Caco-2 (cell line): ENCODE results near the gene TOX3. TPM values are rescaled to one million over a fixed set of nuclear protein-coding genes. Genes with fewer than 3 reads are reported as not detected.

Experiments used
- BruUV-seq: library from RNA; stranded (reverse); fragments of 400-500 nt; replicated peaks from 2 replicates; lab custom pipeline; 2021; lab: Mats Ljungman, UMichigan
- CTCF ChIA-PET: fragments of 300-600 bp; sonication (Branson Sonifier 250); formaldehyde crosslinking; loops from one replicate; lab custom pipeline; 2022; ENCODE audit warnings: antibody characterized with exemption; lab: Charles Lee
- POLR2A ChIA-PET: fragments of 300-600 bp; sonication (Branson Sonifier 250); formaldehyde crosslinking; loops from one replicate; lab custom pipeline; 2022; ENCODE audit warnings: antibody characterized with exemption; lab: Charles Lee
- DNase-seq, 2 experiments: peaks; one replicate each; pipeline versions ENCODE4 v3.0.0 to v3.0.0-alpha.2; 2020 to 2022
- H3K27me3 ChIP-seq: replicated peaks from 2 replicates; pipeline ENCODE4 v1.6.0; 2011; ENCODE audit warnings: low read length; ENCODE audit not compliant: control insufficient read depth, insufficient read depth
- H3K36me3 ChIP-seq: 2 replicates; pipeline ENCODE4 v1.5.1; 2011; ENCODE audit warnings: low read length; ENCODE audit not compliant: control insufficient read depth, insufficient read depth
- H3K4me1 ChIP-seq: fragments of 250-450 bp; sonication (Bioruptor Pico); 2 replicates; pipeline ENCODE4 v1.5.1; 2020; ENCODE audit warnings: mild to moderate bottlenecking
- H3K4me3 ChIP-seq: 2 replicates; pipeline ENCODE4 v1.5.1; 2011; ENCODE audit warnings: low read depth, mild to moderate bottlenecking, control low read depth, low read length
- H3K9me3 ChIP-seq: fragments of 250-450 bp; sonication (Bioruptor Pico); 2 replicates; pipeline ENCODE4 v1.5.1; 2020; ENCODE audit warnings: mild to moderate bottlenecking, moderate library complexity
- H3K27ac Mint-ChIP-seq: one replicate; pipeline ENCODE4 v1.8.0; 2022; ENCODE audit warnings: mixed read lengths; ENCODE audit not compliant: unreplicated experiment
- H3K27me3 Mint-ChIP-seq: one replicate; pipeline ENCODE4 v1.8.0; 2022; ENCODE audit warnings: mixed read lengths; ENCODE audit not compliant: insufficient read depth, unreplicated experiment
- H3K36me3 Mint-ChIP-seq: one replicate; pipeline ENCODE4 v1.8.0; 2022; ENCODE audit warnings: mild to moderate bottlenecking, mixed read lengths; ENCODE audit not compliant: insufficient read depth, unreplicated experiment
- H3K4me1 Mint-ChIP-seq: one replicate; pipeline ENCODE4 v1.8.0; 2022; ENCODE audit warnings: low read depth, mixed read lengths; ENCODE audit not compliant: unreplicated experiment
- H3K4me3 Mint-ChIP-seq: one replicate; pipeline ENCODE4 v1.8.0; 2022; ENCODE audit warnings: mild to moderate bottlenecking, moderate library complexity, mixed read lengths; ENCODE audit not compliant: unreplicated experiment
- H3K9me3 Mint-ChIP-seq: one replicate; pipeline ENCODE4 v1.8.0; 2022; ENCODE audit warnings: mixed read lengths; ENCODE audit not compliant: unreplicated experiment
- CTCF ChIP-seq, 2 experiments: fragments of 200-600 bp in 1 of 2; IDR thresholded peaks; 1 replicate in 1 of 2; 2 replicates in 1 of 2; pipeline versions ENCODE4 v1.5.1 to v1.8.0; 2011 to 2022; ENCODE audit warnings: antibody characterized with exemption in 1 of 2, control low read depth in 1 of 2, inconsistent platforms in 1 of 2, low read depth in 1 of 2, low read length in 1 of 2, mild to moderate bottlenecking in 1 of 2, moderate library complexity in 1 of 2; ENCODE audit not compliant: insufficient read depth in 1 of 2, severe bottlenecking in 1 of 2, unreplicated experiment in 1 of 2
- intact Hi-C: fragments of 100-400 bp; cut with micrococcal nuclease; formaldehyde crosslinking; loops from one replicate; pipeline ENCODE4 v1.10.0; 2022; ENCODE audit not compliant: unreplicated experiment
- total RNA-seq: library from RNA; stranded (reverse); gene quantifications from 2 replicates; pipeline ENCODE4 v1.2.3, GENCODE V29; 2022

Gene TOX3
- total RNA-seq, 1 experiment from 2014 or later: 3.6 TPM

DNA sequence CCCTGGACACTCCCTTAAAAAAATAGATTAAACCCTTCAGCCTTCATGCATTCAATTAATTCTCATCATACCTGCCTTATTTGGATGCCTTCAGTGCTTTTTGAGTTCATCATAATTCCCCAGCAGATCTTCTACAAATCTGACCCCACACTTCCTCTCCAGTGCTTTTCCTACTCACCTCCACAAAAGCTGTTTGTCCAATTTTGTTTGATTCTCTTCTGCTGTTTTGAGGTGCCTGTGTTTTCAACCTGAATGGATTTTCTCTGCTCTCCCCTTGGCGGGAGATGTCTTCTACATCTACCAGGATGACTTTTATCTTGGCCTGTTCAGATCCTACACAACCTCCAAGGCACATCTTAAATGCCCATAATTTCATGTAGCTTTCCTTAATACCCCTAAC lies 112.7 kb downstream of the TOX3 start:
- Mint-ChIP-seq H3K9me3 (no peaks in the 10 kb centered on the region), H3K4me3 (no peak overlapping the region), H3K27me3 (no peaks in the 10 kb centered on the region), H3K4me1 (no peaks in the 10 kb centered on the region), H3K36me3 (no peaks in the 10 kb centered on the region), H3K27ac (no peak overlapping the region)
- Histone ChIP-seq H3K4me1 (no peaks in the 10 kb centered on the region), H3K27me3 (no peaks in the 10 kb centered on the region), H3K9me3 (no peaks in the 10 kb centered on the region), H3K4me3 (no peak overlapping the region), H3K36me3 (no peaks in the 10 kb centered on the region)
- CTCF ChIA-PET: no interaction called here
- no TSS peak for BruUV-seq
- POLR2A ChIA-PET: no interaction called here
- no peak for TF ChIP-seq CTCF (IDR thresholded peaks at IDR 0.05; ENCODE audit: insufficient read depth in 1 of 2, low read depth in 1 of 2, low read length in 1 of 2, severe bottlenecking in 1 of 2, unreplicated experiment in 1 of 2)
- intact Hi-C loops: no loop called here
- DNase-seq: no peak

- TF ChIP-seq CTCF (IDR thresholded peaks at IDR 0.05; ENCODE audit: insufficient read depth in 1 of 2, low read depth in 1 of 2, low read length in 1 of 2, severe bottlenecking in 1 of 2, unreplicated experiment in 1 of 2): no peak
- intact Hi-C loops: no loop called here
- no peaks in the 10 kb centered on the region for H3K9me3 Mint-ChIP-seq
- H3K4me3 Mint-ChIP-seq: no peak overlapping the region
- Histone ChIP-seq H3K36me3 (no peaks in the 10 kb centered on the region), H3K4me1 (no peaks in the 10 kb centered on the region), H3K27me3 (no peaks in the 10 kb centered on the region), H3K4me3 (no peak overlapping the region), H3K9me3 (no peaks in the 10 kb centered on the region)
- ChIA-PET POLR2A (no interaction called here), CTCF (no interaction called here)
- no peaks in the 10 kb centered on the region for H3K36me3 Mint-ChIP-seq
- no peaks in the 10 kb centered on the region for H3K4me1 Mint-ChIP-seq
- H3K27me3 Mint-ChIP-seq: no peaks in the 10 kb centered on the region
- no peak for DNase-seq
- BruUV-seq: no TSS peak
- no peak overlapping the region for H3K27ac Mint-ChIP-seq
Measured at GRCh38 chr16:52433643-52434042, 113.3 kb downstream of the TOX3 start.

- ChIA-PET POLR2A (no interaction called here), CTCF (no interaction called here)
- H3K27me3 Mint-ChIP-seq: no peaks in the 10 kb centered on the region
- H3K27ac Mint-ChIP-seq: no peak overlapping the region
- H3K36me3 ChIP-seq: no peaks in the 10 kb centered on the region
- no peaks in the 10 kb centered on the region for H3K27me3 ChIP-seq
- H3K36me3 Mint-ChIP-seq: no peaks in the 10 kb centered on the region
- no peak overlapping the region for H3K4me3 Mint-ChIP-seq
- H3K9me3 Mint-ChIP-seq: no peaks in the 10 kb centered on the region
- TF ChIP-seq CTCF (IDR thresholded peaks at IDR 0.05; ENCODE audit: insufficient read depth in 1 of 2, low read depth in 1 of 2, low read length in 1 of 2, severe bottlenecking in 1 of 2, unreplicated experiment in 1 of 2): no peak
- H3K4me3 ChIP-seq: no peak overlapping the region
- intact Hi-C loops: no loop called here
- BruUV-seq: no TSS peak
- no peaks in the 10 kb centered on the region for H3K4me1 ChIP-seq
- DNase-seq: no peak
- H3K9me3 ChIP-seq: no peaks in the 10 kb centered on the region
- H3K4me1 Mint-ChIP-seq: no peaks in the 10 kb centered on the region
Measured at GRCh38 chr16:52424591-52424990, 122.4 kb downstream of the TOX3 start.
